Muscle of back (tissue), 11 donors: ENCODE data around the gene MIER2. TPM values are rescaled to one million over a fixed set of nuclear protein-coding genes. Genes with fewer than 3 reads are reported as not detected.
"Not testable (repeated sequence)": the region's sequence is repeated elsewhere in the genome, so short reads cannot be mapped to it uniquely, and the experiment has no call there.

Experiments
- DNase-seq, 3 donors: peaks; one replicate each; pipeline versions ENCODE4 v3.0.0 to v3.0.0-alpha.2; 2013
- polyA plus RNA-seq, 10 donors: library from polyadenylated mRNA; unstranded; fragments of 120-200 nt; gene quantifications; one replicate each; pipeline ENCODE4 v1.2.1, GENCODE V29; 2013; ENCODE audit not compliant: insufficient read length in 10 of 10

The MIER2 gene
- polyA plus RNA-seq, 10 donors, result 20.8 to 29.3 (median 26.0) TPM

- no peak for DNase-seq
These were observed 54.8 kb downstream of the MIER2 start for GRCh38 chr19:289651-290371.

DNA sequence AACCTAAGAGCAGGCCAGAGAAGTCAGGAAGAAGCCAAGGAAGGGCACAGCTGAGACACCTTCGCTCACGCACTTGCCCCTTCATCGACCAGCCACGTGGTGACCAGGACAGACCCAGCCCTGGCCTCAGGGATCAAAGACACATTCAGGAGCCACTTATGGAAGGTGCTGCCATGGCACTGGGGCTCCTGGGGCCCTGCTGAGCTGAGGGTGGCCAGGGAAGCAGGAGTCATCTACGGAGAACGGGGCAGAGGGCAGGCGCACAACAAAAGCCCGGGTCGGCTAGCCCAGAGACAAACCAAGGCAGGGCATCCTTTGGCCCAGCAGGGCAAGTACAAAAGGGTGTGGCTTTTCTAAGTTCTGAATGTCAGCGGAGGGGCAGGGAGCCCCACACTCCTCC is 55.7 kb downstream of the MIER2 start:
- DNase-seq, result no peak

DNA sequence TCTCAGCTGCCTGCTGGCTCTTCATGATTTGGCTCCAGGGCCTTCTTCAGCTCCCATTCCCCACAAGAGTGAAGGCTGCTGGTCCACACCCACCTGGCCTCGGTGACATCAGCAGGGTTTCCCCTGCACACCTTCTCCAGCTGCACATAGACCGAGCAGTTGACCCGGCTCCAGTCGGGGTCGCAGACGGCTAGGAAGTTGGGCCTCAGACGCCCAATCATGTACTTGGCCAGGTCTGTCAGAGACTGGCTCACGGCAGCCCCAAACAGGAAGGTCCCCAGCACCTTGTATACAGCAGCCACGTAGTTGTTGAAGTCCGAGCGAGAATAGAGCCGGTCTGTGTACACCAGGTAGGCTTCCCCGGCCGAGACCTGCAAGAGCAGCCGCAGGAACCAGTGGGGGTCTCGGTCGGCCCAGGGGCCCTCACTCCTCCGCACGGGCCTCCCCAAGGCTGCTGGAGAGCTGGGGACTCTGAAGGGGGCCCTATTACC is 57.2 kb downstream of the MIER2 start:
- DNase-seq, result no peak

GRCh38 chr19:283395-283794 is 61.2 kb downstream of the MIER2 start:
- DNase-seq, result no peak

DNA sequence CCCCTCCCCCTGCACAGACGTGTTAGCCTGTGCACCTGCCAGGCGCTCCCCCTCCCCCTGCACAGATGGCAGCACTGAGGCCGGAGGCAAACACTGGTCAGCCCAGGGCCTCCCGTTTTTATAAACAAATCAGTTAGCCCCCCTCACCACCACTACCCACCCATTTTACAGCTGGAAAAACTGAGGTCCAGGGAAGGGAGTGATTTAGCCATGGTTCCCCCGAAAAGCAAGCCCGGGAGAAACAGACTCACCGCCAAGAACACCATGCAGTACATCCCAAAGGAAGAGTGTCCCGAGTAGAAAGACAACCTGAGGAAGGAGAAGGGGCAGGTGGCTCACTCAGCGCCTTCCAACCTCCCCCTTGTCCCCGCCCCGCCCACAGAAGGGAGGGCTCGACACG is 62.1 kb downstream of the MIER2 start:
- DNase-seq, result no peak

GRCh38 chr19:281992-282391 is 62.6 kb downstream of the MIER2 start:
- DNase-seq, result no peak

DNA sequence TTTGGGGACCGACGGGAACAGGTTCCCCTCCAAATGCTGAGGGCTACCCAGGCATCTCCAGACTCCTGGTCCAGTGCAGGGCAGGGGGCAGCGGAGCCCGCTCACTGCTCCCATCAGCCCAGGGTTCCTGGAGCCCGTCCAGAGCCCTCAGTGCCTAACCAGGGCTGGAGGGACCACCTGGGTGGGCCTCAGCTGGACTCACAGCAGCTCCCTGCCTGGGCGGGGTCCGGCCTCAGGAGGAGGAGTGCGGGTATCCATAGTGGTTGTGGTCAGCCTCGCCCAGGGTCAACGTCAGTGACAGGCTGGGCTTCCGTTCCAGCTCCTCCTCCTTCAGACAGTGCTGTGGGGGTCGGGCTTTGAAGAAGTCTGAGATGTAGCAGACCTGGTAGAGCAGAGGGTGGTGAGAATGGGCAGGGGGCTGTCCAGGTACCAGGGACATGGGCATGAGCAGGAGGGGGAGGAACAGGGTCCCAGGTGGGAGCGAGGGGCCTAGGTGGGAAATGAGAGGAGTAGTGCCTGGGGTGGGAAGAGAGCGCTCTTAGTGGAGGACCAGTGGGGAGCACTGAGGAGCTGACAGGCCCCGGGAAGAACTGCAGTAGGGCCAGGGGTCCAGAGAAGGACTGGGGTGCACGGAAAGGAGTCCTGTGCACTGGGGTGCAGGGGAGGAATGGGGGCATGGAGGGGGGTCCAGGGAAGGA is 63.3 kb downstream of the MIER2 start:
- no peak for DNase-seq

- no peak for DNase-seq
These were observed 64.0 kb downstream of the MIER2 start for GRCh38 chr19:280541-281009.

- no peak for DNase-seq
These were observed 64.9 kb downstream of the MIER2 start for GRCh38 chr19:279656-280055.

- DNase-seq, result no peak
These were observed 65.4 kb downstream of the MIER2 start for GRCh38 chr19:279231-279630.

GRCh38 chr19:277581-278165 is 66.9 kb downstream of the MIER2 start:
- peak; percentile 19 to 66 (median 47) for DNase-seq

DNA sequence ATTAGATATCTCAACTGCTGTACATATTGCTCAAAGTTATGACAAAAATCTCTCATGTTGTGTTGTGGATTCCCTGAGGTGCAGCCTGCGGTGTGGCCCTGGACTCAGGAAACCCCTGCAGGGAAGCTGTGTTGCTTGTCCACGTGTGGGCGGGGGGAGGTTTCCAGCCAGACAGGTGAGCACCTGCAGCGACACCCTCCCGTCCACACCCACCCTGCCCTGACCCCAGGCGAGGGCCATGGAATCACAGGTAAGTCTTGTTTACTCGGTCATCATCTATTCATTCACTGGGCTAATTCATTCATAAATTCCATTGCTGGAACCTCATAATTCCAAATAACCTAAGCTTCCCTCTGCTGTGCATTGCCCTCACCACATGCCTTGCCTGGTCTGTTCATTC is 67.5 kb downstream of the MIER2 start:
- DNase-seq, result no peak

GRCh38 chr19:275958-276646 is 68.5 kb downstream of the MIER2 start:
- no peak for DNase-seq

DNA sequence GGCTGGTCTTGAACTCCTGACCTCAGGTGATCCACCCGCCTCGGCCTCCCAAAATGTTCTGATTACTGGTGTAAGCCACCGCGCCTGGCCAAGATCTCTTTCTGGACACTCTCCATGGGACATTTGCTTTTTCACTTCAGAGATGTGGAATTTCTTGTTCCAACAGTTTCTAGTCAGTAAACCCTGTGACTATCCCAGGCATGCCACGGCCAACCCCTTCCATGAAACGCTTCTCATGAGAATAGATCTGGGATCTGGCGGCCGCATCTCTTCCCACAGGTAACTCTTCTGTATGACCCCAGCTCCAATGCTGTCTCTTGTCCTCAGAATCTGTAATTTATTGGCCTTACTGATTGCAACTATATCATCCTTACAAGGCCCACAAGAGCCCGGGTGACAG is 69.6 kb downstream of the MIER2 start:
- DNase-seq, result no peak

- DNase-seq, result no peak
These were observed 71.2 kb downstream of the MIER2 start for GRCh38 chr19:273393-273792.

DNA sequence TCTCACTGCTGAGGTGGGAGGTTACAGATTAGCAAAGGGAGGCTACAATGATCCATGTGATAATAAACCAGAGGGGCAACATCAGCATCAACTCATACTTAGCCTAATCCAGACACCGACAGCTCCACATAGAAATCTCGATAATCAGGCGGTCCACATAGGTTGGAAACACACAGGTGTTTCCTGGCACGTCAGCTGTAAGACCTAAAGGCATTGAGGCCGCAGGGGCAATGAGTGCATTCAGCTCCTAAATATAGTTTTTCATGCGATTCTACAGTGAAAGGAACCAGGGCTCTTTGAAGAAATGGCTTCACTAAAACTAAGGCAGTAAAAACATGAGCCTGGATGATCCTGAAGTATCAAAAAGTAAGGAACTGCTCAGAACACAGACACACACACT is 72.7 kb downstream of the MIER2 start:
- no peak for DNase-seq

DNA sequence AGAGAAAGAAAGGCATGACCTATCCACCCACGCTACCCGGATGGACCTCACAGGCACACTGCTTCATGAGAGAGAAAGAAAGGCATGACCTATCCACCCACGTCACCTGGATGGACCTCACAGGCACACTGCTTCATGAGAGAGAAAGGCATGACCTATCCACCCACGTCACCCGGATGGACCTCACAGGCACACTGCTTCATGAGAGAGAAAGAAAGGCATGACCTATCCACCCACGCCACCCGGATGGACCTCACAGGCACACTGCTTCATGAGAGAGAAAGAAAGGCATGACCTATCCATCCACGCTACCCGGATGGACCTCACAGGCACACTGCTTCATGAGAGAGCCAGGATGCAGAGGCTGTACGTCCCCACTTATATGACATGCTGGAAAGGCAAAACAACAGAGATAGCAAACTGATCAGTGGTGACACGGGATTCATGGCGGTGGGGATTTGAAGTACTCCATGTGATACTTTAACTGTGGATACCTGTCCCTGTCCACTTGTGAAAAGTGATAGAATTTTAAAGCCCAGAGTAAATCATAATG is 73.8 kb downstream of the MIER2 start:
- not testable (repeated sequence) for DNase-seq

- DNase-seq, result no peak
These were observed 75.4 kb downstream of the MIER2 start for GRCh38 chr19:269241-269640.

DNA sequence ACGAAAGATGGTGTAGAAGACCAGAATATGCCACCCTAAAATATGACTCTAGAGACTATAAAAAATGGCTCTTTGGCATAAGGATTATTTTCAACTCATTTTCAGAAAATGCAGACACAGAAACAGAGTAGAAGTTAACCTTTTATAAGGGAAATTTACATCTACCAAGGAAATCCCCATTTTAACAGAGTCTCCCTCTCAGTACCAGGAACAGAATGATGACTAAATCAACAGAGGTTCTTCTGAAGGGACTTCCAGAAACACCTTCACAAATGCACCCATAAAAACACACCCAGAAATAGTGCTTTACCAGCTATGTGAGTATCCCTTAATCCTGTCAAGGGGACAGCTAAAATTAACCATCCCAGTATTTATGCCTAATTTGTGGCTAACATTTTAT is 82.5 kb downstream of the MIER2 start:
- DNase-seq, result no peak

GRCh38 chr19:256804-257203 is 87.8 kb downstream of the MIER2 start:
- not testable (repeated sequence) for DNase-seq
